Lower leg skin (tissue), 4 donors: ENCODE results near the gene EIF6. TPM values are rescaled to one million over a fixed set of nuclear protein-coding genes. Genes with fewer than 3 reads are reported as not detected.

Experiments used
- DNase-seq, 2 donors: peaks; one replicate each; pipeline ENCODE4 v3.0.0-alpha.2; 2019; ENCODE audit warnings: low spot score in 2 of 2
- H3K4me3 ChIP-seq: fragments of 200-600 bp; sonication (generic); 2 replicates; pipeline ENCODE4 v1.5.1; 2017; ENCODE audit warnings: mild to moderate bottlenecking, low read depth; ENCODE audit not compliant: poor library complexity, severe bottlenecking
- CTCF ChIP-seq, 3 donors: fragments of 450-650 bp; IDR thresholded peaks; one replicate each; pipeline ENCODE4 v1.5.1; 2016; ENCODE audit warnings: antibody characterized with exemption in 3 of 3, mild to moderate bottlenecking in 3 of 3, moderate library complexity in 2 of 3
- POLR2A ChIP-seq, 2 donors: fragments of 450-650 bp; IDR thresholded peaks; one replicate each; pipeline ENCODE4 v1.6.1; 2016 to 2017; ENCODE audit warnings: antibody characterized with exemption in 2 of 2, mild to moderate bottlenecking in 1 of 2, moderate library complexity in 1 of 2
- WGBS, 2 donors: methylation state at CpG; one replicate each; pipeline ENCODE4 v1.1.5; 2018; 5-methylcytosine and 5-hydroxymethylcytosine counted together
- intact Hi-C: fragments of 100-400 bp; cut with DNase I; formaldehyde crosslinking; loops from one replicate; pipeline ENCODE4 v1.15.0; 2023; ENCODE audit warnings: low total_unique reads
- total RNA-seq, 4 donors: library from RNA; depleted of rRNA; stranded (reverse); fragments of >200 nt; gene quantifications; one replicate each; pipeline ENCODE4 v1.1.0, GENCODE V29; 2016

Gene EIF6
- total RNA-seq, result 100 to 1,000 TPM; 148 to 240 (median 177) TPM

GRCh38 chr20:35284267-35284991, at the start of gene EIF6:
Gene EIF6 (minus strand): TSS chr20:35284772. CDS start chr20:35284487, 285 bp downstream.
- TF ChIP-seq CTCF (IDR thresholded peaks at IDR 0.05), result no peak
- TF ChIP-seq POLR2A (IDR thresholded peaks at IDR 0.05), result no peak
- peak within 1 kb of the TSS; percentile 83 for H3K4me3 ChIP-seq
- intact Hi-C loops, result no loop called here
- peak in 1 of 2 donors; percentile 96 for DNase-seq
- WGBS, 2 donors, result 0 to 1% methylated on average over 29 to 31 of the region's 61 CpGs

- no peak overlapping the region for H3K4me3 ChIP-seq
- intact Hi-C loops, result no loop called here
- 57 to 64% methylated on average over 4 of the region's 4 CpGs for WGBS, 2 donors
- no peak for DNase-seq
- TF ChIP-seq POLR2A (IDR thresholded peaks at IDR 0.05), result no peak
- TF ChIP-seq CTCF (IDR thresholded peaks at IDR 0.05), result no peak
Measured at GRCh38 chr20:35333606-35334005, 49.0 kb upstream of the EIF6 start.

GRCh38 chr20:35332540-35333200, 48.1 kb upstream of the EIF6 start:
- no peak overlapping the region for H3K4me3 ChIP-seq
- TF ChIP-seq CTCF (IDR thresholded peaks at IDR 0.05) (no peak), POLR2A (IDR thresholded peaks at IDR 0.05) (no peak)
- intact Hi-C loops, result no loop called here
- DNase-seq, result no peak
- 86 to 93% methylated on average over 5 of the region's 5 CpGs for WGBS, 2 donors

- peak in 1 of 2 donors; percentile 47 for DNase-seq
- 55 to 61% methylated on average over 4 of the region's 4 CpGs for WGBS, 2 donors
- TF ChIP-seq CTCF (IDR thresholded peaks at IDR 0.05) (no peak), POLR2A (IDR thresholded peaks at IDR 0.05) (no peak)
- H3K4me3 ChIP-seq, result no peak overlapping the region
- intact Hi-C loops, result no loop called here
Measured at GRCh38 chr20:35329435-35330139, 45.0 kb upstream of the EIF6 start.

GRCh38 chr20:35328689-35329088, 44.1 kb upstream of the EIF6 start:
- TF ChIP-seq POLR2A (IDR thresholded peaks at IDR 0.05) (no peak), CTCF (IDR thresholded peaks at IDR 0.05) (no peak)
- no peak overlapping the region for H3K4me3 ChIP-seq
- WGBS, 2 donors, result 65 to 81% methylated on average over 4 of the region's 4 CpGs
- DNase-seq, result no peak
- intact Hi-C loops, result no loop called here
